GM19395 (cell line): ENCODE data around the gene RPE65.
"Not testable (repeated sequence)": the region's sequence is repeated elsewhere in the genome, so short reads cannot be mapped to it uniquely, and the experiment has no call there.

Experiments used
- ATAC-seq: cut with Tn5 transposase; IDR thresholded peaks from one replicate; pipeline ENCODE4 v1.9.1; 2021; ENCODE audit warnings: mild to moderate bottlenecking, moderate library complexity; ENCODE audit not compliant: unreplicated experiment

Gene RPE65

DNA sequence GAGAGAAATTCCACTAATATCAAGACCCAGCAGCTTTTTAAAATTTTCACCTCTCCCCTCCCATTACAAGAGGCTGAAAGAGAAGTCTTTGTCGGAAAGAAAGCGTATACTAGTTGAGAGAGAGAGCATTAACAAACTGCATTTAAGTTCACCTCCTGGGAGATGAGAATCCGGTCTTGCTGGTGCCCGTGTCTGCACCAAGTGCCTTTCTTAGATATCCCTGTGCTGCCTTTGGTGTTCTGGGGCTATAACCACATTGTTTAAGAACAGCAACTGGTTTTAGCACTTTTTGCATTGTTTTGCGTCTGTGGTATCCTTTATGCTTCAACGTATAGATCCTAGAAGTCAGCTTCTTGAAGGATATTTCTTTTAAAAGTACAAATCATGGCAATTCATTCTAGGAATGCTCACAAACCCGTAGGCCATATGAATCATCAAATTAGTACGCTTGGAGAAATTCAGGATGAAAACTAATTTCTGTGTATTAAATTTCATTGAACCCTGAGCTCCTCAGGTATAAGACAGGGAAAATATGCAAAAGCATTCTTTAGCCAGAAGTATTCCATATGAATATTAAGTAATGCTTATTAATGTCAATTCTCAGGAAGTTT is 3.4 kb upstream of the RPE65 start:
- no peak for ATAC-seq

DNA sequence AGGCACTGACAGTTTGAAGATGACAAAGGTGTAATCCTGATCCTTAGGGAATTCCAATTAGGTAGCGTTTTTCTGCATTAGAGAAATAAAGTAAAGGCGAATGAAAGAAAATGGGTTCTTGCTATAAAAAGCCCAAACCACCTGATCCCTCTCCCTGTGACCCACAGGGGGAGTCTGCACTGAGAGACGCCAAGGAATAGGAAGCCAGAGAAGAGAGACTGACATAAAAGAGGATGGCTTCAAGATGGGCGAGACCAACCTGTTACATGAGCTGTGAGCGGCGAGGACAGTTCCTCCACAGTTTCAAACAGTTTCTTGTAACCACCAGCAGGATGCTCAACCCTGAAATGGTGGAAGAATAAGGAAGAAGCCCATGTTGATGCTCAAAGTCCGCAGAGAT is 1.4 kb downstream of the RPE65 start:
- ATAC-seq = no peak

DNA sequence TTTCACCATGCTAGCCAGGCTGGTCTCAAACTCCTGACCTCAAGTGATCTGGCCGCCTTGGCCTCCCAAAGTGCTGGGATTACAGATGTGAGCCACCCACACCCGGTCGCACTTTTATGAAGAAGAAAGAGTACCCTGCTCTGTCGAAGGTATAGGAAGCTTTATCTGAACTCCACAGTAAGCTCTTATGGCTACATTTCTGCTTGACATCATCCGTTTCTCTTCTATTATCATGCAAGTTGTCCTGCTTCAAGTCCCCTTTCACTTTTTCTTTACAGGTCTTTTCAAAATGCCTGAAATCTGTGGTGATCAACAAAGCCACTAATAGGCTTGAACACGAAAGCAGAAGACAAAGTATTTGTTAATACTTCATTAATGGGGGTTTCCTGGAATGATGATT is 4.0 kb downstream of the RPE65 start:
- no peak for ATAC-seq

DNA sequence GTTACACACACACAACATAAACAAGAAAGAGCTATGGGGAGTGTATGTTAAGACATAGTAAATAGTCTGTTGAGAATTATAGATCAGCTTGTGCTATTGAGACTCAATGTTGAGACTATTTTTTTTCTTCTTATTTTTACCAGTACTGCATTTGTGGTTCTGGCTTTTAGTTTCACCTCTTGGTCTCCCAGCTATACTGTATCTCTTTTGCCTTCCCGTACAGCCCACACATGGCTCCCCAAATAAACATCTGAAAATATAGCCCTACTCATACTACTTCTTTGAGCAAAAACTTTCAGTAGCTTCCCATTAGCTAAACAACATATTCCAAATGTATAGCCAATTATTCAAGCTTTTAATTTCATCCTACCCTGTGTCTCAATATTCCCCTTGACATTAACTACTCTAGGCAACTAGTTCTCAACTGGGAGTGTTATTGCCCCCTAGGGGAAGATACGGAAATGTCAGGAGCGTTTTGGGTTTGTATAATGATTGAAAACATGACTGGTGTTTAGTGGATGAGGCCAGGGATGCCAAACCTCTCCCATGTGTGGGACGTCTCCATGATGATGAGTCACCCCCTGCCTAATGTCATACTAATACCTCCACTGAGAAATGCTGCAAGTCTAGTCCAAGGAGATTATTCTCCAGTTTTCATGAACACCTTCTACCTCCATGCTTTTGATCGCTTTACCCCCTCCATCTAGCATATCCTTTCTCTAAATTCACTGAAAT is 6.8 kb downstream of the RPE65 start:
- peak; percentile 90 for ATAC-seq

DNA sequence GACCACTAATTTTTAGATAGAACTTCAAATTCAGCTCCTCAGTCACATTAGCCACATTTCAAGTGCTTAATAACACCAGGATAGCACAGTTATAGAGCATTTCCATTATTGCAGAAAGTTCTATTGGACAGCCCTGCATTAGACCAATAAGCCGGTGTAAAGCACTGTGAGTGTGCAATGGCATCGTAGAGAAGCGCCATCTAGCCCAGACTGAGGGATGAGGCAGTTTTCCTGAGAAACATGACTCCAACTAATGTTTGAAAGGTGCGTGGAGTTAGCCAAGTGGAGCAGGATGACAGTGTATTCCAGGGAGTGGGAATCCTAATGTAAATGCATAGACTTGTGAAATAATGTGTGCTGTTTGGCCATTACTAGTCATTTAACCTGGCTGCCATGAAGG is 7.7 kb downstream of the RPE65 start:
- no peak for ATAC-seq

DNA sequence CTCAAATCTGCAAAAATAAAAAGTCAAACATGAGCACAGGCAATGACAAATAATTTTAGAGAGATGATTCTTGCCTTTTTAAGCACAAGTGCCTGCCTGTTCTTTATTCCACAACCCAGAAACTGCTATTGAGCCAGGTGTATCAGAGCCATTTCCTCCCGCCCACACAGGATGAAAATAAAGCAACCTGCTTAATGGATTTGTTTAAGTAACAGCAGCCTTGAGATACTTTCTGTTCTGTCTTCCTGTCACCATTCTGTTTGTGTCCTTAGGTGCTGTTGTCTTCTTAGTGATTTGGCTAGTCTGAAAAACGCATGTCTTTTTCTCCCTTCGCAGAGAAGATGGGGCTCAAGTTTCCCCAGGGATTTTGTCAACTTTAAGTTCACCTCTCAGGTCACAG is 11.4 kb downstream of the RPE65 start:
- no peak for ATAC-seq

DNA sequence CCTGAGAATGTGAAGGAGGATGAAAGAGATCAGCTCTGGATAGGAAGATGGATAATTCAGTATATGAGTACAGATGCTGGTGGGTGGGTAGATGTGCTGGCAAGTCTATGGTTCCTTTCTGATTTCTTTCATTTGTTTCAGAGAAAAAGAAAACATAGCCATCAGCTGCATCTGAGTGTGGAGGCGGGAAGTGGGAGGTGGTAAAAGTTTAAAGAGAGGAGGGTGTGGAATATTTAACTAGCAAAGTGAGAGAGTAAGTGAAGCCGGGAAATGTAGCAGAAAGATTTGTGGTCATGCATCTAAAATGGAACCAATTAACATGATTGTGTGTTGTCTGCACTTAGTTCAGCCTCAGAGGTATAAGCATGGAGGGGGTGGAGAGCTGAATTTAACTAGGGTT is 16.4 kb downstream of the RPE65 start:
- no peak for ATAC-seq

DNA sequence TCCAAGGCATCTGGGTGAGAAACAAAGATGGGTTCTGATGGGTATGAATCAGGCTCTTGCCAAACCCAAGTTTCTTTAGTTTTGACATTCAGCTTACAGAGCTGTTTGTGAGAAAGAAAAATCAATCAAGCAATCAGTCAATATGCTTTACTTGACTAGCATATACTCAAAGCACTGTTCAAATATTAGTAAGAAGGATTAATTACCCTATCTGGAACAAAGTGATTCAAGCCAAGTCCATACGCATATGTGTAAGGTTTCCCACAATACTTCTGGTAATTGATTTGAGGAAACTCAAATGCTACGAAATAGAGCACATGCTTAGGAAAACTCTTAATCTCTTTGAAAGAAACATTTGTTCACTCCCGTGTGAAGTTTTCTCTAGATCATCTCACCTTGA is 18.7 kb downstream of the RPE65 start:
- no peak for ATAC-seq

DNA sequence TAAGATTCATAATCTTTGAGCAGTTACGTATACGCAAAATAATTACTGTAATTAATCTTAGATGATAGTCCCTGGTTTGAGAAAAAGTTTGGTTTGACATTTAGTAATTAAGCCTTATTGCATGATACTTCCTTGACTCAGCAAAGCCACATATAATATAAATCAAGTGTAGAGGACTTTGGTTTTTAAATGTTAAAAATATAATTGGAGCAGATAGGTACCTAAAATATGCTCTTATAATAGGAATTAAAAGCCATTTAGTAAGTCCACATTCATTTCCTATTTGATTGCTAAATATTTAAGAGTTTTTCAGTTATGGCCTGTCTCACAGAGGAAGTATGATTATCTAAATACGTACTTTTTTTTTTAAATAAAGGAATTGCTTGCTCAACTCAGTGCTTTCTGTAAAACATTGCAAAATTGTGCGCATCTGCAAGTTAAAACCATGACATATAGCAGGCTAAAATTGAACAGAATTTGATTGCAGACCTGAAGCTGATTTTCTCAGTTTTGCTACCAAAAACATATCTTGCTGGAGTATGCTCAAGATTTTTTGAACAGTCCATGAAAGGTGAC is 20.4 kb downstream of the RPE65 start:
- ATAC-seq = no peak

DNA sequence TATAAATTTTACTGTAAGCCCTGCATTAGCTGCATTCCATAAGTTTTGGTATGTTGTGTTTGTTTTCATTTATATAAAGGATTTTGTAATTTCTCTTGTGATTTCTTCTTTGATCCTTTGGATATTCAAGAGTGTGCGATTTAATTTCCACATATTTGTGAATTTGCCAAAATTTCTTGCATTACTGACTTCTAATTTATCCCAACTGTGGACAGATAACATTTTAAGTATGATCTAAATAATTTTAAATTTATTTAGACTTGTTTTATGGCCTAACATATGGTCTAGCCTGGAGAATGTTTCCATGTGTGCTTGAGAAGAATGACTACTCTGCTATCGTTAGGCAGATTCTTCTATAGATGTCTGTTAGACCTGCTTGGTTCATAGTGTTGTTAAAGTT is 23.2 kb downstream of the RPE65 start:
- ATAC-seq = no peak

DNA sequence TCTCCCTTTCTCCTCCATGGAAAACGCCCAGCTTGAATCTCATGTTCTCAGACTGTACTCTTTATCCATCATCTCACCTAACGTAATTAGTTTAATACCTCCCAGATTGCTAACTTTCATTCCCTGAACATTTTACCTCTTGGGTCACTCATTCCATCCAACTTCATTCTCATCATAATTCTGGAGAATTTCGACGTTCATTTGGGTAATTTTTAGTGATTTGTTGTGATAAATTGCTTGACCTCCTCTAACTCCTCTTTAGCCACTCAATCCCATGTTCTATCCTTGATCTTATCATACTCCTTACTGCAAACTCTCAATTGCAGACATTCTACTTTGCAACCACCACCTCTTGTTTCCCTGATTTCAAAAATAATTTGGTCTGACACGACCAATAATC is 28.4 kb downstream of the RPE65 start:
- no peak for ATAC-seq

DNA sequence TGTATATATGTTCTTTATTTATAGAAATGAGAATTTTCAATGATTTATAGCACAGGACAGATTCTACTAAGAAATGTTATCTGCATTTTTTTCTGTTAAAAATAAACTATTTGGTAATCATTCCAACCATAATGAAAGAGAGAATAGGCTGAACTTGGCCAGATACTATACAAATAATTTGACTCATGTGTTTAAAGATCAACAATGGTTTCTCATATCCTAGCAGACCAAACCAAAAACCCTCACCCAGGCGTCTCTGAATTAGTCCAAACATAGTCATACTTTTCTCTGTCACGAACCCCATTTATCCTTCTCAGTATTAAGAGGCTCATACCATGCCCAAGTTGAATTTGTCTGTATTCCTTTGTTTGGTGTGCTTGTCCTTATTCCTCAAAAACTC is 40.3 kb downstream of the RPE65 start:
- no peak for ATAC-seq

DNA sequence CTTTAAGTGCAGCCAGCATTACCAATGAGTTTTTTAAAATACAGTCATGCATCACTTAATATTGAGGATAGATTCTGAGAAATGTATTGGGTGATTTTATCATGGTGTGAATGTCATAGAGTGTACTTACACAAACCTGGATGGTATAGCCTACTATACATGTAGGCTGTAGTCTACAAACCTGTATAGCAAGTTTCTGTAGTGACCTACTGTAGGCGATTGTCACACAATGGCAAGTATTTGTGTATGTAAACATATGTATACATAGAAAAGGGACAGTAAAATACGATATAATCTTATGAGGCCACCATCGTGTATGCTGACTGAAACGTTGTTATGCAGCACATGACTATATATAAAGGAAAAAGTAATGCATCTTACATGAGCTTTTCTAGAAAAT is 48.2 kb downstream of the RPE65 start:
- ATAC-seq = no peak

DNA sequence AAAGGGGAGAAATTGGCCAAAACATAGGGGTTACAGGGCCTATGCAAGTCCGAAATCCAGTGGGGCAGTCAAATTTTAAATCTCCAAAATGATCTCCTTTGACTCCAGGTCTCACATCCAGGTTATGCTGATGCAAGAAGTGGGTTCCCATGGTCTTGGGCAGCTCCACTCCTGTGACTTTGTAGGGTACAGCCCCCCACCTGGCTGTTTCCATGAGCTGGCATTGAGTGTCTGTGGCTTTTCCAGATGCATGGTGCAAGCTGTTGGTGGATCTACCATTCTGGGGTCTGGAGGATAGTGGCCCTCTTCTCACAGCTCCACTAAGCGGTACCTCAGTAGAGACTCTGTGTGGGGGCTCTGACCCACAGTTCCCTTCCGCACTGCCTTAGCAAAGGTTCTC is 54.2 kb downstream of the RPE65 start:
- ATAC-seq = not testable (repeated sequence)

DNA sequence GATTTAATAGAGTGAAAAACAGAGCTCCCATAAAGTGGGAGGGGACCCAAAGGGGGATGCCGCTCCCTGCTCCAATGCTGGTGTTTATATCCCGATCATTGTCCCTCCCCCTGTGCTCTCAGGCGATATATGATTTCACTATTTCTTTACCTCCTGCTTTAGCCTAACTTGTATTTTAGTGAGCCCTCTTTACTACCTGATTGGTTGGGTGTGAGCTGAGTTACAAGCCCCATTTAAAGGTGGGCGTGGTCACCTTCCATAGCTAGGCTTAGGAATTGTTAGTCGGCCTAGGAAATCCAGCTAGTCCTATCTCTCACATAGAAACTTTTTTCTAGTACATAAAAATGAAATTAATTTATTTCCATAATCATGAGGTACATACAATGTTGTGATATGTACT is 57.3 kb downstream of the RPE65 start:
- not testable (repeated sequence) for ATAC-seq

DNA sequence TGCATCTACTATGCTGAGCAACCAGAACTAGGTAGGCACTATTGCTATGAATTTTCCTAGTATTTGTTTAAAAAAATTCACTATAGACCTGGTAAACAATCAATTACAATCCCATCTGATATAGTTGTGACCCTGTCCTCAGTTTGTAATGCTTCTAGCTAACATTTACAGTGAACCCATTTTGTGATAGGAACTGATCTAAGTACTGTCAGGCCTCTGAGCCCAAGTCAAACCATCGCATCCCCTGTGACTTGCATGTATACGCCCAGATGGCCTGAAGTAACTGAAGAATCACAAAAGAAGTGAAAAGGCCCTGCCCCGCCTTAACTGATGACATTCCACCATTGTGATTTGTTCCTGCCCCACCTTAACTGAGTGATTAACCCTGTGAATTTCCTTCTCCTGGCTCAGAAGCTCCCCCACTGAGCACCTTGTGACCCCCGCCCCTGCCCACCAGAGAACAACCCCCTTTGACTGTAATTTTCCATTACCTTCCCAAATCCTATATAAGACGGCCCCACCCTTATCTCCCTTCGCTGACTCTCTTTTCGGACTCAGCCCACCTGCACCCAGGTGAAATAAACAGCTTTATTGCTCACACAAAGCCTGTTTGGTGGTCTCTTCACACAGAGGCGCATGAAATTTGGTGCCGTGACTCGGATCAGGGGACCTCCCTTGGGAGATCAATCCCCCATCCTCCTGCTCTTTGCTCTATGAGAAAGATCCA is 63.8 kb downstream of the RPE65 start:
- ATAC-seq = not testable (repeated sequence)

DNA sequence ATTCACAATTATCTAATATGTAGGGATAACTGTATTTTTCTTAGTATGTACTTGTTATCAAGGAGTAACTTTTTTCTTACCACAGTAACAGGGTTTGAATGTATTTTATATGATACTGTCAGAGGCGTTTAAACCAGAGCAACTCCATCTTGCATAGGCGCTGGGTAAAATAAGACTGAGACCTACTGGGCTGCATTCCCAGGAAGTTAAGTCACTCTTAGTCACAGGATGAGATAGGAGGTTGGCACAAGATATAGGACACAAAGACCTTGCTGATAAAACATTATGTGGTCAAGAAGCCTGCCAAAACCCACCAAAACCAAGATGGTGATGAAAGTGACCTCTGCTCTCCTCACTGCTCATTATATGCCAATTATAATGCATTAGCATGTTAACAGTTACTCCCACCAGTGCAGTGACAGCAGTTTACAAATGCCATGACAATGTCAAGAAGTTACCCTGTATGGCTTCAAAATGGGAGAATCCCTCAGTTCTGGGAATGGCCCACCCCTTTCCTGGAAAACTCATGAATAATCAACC is 64.8 kb downstream of the RPE65 start:
- ATAC-seq = no peak

DNA sequence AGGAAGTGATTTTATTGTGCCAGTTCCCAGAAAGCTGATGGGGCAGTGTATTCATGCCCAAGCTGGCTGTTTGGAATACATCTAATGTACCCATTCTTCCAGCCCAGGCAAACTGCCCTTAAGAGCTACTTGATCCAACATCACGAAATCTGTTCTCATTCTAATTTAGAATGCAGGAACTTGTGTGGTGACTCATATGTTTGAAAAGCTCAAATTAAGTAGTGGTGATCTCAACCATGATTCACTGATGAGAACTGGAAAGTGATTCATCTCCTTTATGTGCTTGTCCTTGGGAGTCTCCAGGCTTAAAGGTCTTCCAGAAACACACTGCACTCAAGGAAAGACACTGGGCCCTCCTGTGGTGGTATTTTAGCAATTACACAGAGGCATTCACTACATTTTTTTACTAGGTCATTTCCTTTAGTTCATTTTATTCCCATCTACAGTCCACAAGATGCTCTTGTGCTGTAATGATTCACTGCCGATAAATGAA is 65.4 kb downstream of the RPE65 start:
- no peak for ATAC-seq

DNA sequence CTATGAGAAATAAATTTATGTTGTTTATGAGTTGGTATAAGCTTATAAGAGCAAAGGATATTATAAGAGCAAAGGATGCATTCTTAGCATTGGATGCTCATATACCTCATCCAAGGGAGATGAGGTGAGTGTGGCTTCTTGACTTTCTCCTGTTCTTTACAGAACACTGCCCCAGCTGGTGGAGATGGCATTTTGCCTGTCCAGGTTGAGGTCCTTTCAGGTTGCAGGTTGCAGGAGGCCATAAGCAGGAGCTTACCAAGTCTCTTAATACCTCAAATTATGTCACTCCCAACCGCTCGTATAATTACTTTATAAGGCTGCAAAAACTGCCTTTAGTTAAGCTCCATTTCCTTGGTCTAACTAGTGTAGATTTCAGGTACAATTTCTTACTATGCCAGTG is 66.7 kb downstream of the RPE65 start:
- ATAC-seq = no peak

DNA sequence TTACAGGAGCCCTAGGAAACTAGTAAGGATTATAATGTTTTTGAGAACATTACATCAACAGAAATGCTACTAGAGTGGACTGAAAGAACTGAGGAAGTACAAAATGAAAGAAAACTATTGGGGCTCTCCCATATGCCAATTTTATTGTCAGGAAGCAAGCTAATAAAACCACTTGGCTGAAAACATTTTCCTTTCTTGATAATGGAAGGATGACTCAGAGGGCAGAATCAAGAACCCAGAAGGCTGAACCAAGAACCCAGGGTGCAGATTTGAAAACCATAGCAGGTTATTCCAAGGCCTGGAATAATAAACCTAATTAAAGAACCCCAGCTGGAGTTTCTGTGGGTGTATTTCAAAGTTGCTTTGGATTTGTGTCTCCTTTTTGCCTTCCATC is 70.7 kb downstream of the RPE65 start:
- no peak for ATAC-seq
